ENCODE data around the gene KCNJ15.
"Not testable (repeated sequence)": the region's sequence is repeated elsewhere in the genome, so short reads cannot be mapped to it uniquely, and the experiment has no call there.

KCNJ15 gene

DNA sequence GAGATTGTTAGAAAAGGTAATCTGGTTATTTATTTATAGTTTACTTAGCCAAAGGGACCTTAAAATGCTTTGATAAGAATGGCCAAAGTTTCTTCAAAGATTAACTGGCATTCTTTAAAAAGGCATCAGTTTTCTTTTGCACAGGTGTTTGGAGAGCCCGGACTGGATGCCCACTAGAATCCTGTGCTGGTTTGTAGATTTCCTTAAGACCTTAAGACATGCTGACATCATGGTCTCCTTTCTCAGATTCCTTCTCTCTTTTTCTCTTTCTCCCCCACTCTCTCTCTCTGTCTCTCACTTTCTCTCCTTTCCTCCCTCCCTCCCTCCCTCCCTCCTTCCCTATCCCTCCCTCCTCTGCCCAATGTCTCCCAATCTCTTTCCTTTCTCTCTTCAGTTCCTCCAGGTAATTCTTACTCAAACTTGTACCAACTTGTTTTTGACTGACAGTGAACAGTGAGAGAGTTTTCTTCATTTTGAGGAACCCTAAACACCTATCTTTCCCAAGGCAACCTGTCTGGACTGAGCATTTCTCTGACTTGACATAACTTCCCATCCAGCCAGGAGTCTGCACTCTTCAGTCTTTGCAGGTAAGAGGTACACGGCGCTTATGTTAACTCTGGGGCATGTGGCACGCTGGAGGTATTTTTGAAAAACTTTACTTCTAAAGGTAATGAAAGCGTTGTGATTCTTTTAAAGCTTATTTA lies at the start of gene KCNJ15:
Gene KCNJ15, plus strand, starts transcription at position 393 of the 704 bp plus-strand sequence. CDS start 42,271 bp downstream, outside the sequence.
- no peak for DNase-seq (ENCODE audit: low spot score)

DNA sequence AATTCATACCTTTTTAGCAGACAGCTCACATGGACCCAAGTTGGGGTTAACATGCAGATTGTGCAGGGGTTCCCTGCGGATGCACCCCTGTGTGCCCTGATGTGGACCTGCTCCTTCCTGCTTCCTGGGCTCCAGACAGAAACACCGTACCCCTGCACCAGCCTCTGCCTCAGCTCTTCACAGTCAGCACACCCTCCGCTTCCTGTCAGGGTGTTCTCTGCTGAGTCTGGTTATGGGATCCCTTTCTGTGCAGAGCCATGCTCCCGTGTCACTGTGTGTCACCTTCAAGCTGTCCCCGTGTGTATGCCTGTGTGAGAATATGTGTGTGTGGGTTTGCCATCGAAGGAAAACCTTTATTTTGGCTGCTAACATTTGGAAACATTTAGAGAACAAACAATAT lies 48.7 kb upstream of the KCNJ15 start:
- no peak for DNase-seq (ENCODE audit: low spot score)

DNA sequence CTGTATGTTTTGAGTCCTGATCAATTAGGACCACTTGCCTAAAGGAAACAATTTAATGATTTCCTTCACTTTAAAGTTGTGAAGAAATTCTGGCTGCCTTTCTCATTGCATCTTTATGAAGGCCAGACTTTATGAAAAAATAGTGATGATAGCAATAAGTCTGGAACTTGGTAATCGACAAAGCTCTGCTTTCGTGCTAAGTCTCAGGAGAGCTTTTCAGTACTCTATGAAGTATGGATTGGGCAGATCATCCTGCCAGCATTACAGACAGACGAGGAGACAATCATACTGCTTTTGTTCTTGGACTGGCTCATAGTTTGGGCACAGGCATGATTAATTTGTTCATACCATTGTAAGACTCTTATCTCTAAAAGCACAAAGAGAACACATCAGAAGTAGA lies 45.5 kb upstream of the KCNJ15 start:
- no peak for DNase-seq (ENCODE audit: low spot score)

DNA sequence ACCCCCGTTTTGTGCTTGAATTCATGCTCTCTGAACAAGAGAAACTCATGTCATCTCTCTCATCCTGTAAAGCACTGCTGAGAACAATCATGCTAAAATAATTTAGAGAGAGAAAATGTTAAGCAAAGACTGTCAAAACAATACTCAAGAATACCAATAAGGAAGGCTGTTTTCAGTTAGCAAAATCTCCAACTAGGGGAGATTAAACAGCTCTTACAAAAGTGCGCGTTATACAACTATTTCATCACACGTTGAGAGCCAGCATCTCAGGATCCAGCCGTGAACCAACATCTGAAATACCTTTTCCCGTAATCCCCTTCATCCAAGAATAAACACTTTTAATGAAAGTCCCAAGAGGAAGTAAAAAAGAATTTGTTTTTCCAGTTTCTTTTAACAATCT lies 44.1 kb upstream of the KCNJ15 start:
- no peak for DNase-seq (ENCODE audit: low spot score)

DNA sequence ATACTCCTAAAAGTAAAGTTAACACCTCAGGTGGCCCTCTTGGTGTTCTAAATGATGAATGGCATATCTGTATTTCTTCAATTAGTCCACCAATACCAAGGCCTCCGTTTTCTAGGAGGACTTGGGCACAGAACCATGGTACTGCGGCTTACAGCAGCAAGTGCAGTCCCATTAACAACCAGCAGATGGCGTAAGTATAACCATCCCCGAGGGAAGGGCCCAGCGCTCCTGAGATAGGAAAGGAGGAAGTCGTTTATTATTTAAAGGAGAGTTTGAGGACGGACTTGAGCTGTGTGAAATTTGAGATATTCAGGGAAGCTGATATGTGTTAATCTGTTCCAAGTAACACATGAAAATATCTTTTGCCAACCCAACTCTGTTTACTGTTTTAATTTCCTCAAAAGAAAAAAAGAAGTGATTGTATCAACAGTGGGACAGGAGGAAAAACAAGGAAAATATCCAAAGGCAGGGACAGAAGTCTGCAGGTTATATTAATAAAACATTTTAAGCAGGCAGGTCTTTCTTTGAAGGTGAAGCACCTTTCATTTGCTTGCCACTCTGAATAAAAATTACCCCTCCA lies 37.7 kb upstream of the KCNJ15 start:
- peak; percentile 6 for DNase-seq (ENCODE audit: low spot score)

DNA sequence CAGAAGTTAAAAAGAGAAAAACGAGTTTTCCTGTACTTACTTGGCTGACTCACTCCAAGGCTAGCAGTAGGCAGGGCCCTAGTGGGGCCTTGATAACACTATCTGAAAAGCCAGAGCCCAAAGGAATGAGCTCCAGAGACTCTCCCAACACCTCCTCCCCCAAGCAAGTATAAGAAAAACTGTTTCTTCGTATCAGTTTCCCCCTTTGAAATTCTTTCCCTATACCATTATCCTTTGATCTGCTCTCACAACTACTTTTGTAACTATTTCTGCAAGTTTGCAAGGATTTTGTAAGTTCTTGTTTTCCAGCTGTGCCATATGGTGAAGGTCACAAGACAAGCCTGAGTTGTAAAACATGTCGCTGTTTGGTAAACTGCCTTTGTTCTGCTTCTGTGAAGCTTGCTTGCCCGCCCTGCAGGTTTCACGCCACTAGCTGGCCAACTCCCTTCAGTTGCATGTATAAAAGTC lies 36.5 kb upstream of the KCNJ15 start:
- no peak for DNase-seq (ENCODE audit: low spot score)

DNA sequence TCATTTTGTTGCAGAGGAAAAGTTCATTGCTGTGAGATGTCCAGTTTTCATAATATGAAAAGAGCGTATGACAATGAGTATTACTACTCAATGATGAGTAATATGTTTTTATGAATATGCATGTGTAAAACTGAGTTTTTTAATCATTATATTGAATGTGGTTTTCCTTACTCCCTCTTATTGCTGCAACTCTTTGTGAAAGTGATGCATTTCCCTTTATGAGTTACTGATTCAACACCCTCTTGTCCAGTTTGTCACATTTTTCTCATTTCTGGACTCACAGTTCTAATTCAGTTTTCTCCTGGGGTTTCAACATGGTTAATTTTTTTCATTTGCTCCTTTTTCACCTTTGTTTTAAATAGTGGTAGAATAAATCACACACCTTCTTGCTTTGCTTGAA lies 35.2 kb upstream of the KCNJ15 start:
- DNase-seq (ENCODE audit: low spot score), result no peak

DNA sequence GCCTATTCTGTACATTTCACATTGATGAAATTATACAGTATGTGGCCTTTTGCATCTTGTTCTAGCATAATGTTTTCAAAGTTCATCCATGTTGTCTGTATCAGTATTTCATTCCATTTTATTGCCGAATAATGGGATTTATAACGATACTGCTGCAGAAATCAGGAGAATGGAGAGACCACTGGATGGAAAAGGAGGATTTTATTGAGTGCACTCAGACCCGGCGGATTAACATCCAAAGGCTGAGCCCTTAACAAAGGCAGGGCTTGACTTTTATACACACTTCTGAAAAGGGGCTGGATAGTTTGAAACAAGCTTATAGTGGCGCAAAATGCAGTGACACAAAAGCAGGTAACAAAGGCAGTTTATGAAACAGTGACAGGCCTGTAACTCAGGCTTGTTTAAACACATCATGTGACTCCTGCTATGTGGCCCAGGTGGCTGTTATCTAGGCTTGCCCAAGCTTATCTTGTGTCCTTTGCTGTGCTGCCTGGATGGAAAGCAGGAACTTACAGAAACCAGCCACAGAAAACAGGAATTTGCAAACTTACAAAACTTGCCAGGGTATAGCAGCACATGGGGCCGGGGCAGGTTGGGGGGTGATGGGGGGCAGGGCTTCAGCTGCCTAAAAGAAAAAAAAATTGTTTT lies 32.8 kb upstream of the KCNJ15 start:
- DNase-seq (ENCODE audit: low spot score), result no peak

DNA sequence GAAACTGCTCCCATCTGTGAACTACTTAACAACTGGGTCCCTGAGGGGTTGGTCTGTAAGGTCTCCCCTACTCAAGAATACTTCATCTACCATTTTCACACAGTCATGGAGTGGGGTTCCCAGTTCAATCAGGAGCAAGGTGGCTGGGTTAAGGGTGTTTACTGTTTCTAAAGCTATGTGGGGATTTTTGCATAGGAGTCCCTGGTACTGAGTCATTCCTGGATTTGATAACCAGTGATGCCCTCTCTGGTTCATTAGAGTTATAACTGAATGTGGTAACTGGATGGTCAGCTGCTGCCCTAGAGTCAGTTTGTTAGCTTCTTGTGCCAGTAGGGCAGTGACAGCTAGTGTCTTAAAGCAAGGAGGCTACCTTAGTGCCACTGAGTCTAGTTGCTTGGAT lies 29.4 kb upstream of the KCNJ15 start:
- no peak for DNase-seq (ENCODE audit: low spot score)

DNA sequence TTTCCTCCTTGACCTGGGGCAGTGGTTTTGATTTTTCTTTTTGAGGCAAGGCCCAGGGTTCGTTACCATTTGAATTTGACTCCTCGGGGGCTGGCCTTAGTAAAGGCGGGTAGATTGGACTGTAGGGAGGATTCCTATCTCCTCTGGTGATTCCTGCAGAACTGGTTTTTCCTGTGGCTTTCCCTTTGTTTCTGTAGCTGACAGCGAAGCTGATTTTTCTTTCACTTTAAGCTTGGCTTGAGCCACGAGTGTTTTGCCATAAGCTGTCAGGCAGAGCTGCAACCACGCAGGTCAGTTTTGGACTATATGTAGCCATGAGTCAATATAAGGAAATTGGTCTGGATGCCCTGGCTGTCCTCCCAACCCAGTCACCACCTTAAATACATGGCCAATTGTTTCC lies 28.7 kb upstream of the KCNJ15 start:
- no peak for DNase-seq (ENCODE audit: low spot score)

DNA sequence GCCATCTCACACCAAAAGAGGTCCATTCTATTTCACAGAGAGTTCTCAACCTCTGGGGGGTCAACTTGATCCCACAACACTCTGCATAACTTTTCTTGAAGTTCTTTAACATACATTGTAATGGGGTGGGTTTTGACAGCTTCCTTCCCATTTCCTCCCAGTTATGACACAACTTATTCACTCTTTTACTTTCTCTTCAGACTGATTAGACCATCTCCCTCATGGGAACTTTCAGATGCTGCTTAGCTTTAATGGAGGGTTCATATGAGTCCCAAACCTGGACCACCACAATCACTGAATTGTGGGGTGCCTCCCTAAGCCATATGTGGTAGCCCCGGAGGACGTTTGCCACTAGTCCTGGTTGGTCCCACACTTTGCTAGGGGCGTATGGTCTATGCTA lies 28.3 kb upstream of the KCNJ15 start:
- DNase-seq (ENCODE audit: low spot score), result no peak

DNA sequence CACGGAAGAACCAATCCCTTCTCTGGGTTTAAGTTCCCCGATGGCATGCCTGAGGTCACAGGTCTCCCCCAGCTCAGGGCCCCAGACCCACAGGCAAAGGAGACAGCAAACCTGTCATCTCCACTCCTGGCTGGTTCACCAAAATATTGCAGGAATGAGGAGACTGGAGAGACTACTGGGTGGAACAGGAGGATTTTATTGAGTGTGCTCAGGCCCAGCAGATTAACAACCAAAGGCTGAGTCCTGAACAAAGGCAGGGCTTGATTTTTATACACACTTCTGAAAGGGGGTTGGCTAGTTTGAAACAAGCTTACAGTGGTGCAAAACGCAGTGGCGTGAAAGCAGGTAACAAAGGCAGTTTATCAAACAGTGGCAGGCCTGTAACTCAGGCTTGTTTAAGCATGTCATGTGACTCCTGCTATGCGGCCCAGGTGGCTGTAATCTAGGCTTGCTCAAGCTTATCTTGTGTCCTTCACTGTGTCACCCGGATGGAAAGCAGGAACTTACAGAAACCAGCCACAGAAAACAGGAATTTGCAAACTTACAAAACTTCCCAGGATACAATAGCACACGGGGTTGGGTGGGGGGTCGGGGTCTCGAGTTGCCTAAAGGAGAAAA lies 27.4 kb upstream of the KCNJ15 start:
- DNase-seq (ENCODE audit: low spot score), result no peak

DNA sequence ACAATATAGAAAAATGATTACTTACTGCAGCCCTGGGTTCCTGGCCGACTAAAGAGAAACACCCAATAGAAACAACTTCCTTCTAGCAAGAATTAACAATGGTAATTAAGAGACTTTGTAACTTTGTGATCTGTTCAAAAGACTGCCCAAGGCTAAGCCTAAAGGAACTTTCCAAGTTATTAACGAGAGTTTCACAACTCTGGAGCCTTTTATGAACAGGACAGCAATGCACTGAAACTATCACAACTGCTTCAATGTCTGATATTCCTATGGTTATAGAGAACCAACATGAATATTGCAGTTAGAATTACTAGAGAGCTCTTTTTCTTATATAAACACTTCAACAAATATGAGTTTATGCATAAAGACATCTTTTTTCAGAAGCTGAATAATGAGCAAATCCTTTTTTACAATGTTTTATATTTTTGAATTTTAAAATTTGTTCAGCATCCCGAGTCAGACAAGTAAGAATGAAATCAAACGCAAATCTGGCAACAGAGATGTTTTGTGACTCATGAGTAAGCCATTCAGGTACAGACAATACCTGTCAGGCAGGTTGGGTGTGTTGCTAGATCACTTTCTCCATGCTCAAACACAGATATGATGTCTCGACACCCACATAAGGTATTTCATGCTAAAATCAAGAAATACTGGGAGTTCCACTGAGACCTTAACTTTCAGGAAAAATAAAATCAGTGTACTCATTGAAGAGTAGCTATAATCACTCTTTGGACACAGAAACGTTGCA lies 22.2 kb upstream of the KCNJ15 start:
- no peak for DNase-seq (ENCODE audit: low spot score)

DNA sequence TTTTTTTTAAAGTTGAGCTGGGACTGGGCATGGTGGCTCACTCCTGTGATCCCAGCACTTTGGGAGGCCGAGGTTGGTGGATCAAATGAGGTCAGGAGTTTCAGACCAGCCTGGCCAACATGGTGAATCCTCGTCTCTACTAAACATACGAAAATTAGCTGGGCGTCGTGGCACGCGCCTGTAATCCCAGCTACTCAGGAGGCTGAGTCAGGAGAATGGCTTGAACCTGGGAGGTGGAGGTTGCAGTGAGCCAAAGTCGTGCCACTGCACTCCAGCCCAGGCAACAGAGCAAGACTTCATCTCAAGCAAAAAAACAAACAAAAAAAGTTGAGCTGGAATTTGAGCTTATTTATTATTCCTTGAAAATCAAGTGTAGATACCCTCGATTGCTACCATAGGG lies 21.5 kb upstream of the KCNJ15 start:
- not testable (repeated sequence) for DNase-seq (ENCODE audit: low spot score)

DNA sequence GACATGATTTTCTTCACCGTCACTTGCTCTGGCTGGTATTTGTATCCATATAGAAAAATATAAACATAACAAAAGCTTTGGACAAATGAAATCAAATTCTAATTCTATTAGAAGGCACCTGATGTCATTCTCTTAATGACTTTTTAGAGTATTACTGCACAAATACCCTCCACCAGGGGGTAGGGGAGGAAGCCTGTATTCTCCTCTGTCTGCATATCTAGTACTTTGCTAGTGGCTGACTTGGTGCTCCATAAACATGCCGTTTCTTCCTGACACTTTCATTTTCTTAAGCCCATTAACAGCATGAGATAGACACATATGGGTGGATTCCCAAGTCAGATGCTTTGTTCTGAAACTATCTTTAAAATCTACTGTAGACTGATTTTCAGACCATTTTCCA lies 20.6 kb upstream of the KCNJ15 start:
- no peak for DNase-seq (ENCODE audit: low spot score)

DNA sequence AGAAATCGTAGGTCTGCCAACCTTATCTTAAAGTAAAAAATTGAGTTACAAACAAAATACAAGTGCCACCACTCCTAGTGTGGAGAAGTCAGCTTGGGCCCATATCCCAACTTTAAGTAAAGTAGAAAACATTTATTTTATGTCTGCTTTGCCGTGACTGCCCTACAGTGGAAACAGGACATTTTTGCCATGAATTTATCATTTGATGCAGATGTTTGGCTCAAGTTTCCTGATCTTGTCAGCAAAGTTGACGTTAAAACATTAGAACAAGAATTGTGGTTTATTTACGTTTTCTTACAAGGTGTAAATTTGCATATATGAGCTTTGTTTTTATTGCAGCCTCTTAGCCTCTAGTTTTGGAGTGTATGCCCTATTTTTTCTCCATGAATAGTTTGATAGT lies 17.1 kb upstream of the KCNJ15 start:
- DNase-seq (ENCODE audit: low spot score), result no peak

DNA sequence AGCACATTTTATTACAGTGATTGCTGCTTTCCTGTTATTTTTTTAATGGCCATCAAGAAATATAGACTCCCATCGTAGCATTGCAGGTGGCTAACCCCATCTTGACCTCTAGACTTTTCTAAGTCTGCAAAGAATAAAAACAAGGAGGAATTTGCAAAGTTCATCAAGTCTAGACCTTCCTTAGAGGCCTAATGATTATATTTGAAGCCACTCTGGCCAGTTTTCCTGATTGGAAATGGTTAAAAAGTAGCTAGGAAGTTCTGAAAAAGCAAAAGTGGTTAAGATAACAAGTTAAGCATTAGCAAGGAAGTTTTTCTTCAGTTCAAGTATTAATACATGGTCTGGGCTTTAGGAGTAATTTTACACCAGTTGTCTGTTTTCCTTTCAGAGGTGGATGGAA lies 16.7 kb upstream of the KCNJ15 start:
- DNase-seq (ENCODE audit: low spot score), result no peak

DNA sequence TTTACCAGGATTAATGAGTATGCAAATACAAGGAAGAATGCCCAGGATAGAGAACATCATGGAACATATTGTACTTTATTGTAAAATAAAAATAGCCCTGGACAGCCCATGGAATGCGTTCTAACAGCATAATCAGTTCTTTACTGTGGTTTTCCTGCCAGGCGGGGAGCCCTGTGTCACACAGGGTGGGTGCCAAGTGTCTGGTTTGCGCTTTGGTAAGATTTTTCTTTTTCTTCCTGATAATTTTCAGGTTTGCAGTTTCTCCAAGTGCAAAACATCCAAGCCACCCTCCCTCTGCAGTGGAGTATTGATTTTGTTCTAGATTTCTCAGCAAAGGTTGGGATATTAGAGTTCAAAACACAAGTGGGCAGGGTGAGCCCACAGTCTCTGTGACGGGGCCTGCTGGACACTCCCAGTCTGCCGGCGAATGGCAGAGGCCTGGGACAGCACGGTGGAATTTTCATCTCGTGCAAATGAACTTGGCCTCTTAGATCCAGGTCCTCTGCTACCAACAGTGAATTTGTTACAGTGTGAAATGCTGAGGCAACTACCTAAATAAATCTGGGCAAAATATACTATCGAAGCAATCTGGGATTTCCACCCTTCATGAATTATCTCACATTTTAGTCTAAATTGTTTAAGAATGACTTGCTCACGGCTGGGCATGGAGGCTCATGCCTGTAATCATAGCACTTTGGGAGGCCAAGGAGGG lies 15.6 kb upstream of the KCNJ15 start:
- no peak for DNase-seq (ENCODE audit: low spot score)

DNA sequence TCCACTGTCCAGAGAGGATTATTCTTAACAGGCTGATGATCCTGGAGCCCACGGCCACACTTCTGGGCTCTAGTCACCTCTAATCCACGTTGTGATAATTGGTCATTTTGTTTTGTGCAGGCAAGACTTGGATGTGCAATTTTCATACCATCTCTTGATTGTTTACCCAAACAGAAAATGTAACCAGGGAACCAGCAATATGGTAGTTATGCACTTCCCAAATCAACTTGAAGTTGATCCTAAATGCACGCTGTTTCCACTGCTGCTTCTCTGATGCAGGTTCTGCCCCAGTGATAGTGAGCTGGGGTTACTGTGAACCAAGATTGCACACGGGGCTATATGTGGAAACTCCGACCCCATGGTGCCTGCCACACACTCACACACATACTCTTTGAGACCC lies 14.7 kb upstream of the KCNJ15 start:
- no peak for DNase-seq (ENCODE audit: low spot score)

DNA sequence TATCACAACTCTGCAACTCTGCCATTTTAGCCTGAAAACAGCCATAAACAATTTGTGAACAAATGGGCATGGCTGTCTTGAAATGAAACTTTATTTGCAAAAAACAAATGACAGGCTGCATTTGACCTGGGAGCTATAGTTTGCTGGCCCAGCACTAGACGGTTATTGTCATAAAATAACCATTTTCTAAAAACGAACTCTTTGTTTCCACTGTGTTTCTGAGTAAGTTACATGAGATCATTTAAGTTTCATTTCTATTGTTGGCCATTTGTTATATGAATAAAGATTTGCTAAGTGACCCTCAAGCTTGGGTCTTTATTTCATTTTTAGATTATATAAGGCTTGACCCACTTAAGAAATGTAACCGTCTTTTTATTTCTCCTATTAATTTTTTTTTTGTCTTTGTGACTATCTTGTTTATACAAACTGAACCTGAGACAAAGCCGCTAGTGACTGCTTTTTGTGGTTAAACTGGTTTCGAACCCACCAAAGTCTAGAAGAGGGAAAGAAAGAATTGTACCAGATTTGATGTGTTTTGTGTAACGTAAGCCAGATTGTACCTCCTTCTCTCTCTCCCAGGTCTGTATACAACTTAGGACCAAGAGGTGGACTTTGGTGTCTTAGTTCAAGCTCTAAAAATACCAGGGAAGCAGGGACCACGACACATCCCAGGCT lies 12.9 kb upstream of the KCNJ15 start:
- no peak for DNase-seq (ENCODE audit: low spot score)

DNA sequence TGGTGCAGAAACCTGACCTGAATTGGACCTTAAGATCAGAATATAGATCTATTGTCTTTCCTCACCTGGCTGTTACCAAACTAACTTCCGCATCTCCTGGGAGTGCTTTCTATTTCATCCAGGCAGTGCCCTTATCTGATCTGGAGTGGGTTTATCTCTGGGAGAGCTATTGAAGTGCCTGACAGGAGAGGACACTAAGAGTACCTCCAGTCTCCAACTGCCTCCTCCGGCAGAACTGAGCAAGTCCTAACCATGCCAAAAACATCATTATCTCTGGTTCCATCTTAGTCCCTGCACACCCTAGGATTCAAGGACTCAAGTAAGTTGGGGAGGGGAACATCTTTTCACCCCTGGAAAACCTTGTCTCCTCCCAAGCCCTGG lies 12.4 kb upstream of the KCNJ15 start:
- no peak for DNase-seq (ENCODE audit: low spot score)

All from cerebellar cortex (tissue), 1 donor.